Mesenchymal stem cell (in vitro differentiated cells and primary cell): ENCODE data around the gene RAP1GAP.

Source experiments
- DNase-seq: peaks from one replicate; pipeline ENCODE4 v3.0.0-alpha.2; 2013
- H2AFZ ChIP-seq: one replicate; pipeline ENCODE4 v1.6.1; 2013; ENCODE audit warnings: low read depth, mild to moderate bottlenecking, control low read depth, inconsistent platforms, low read length, moderate library complexity
- H2AK5ac ChIP-seq: 2 replicates; pipeline ENCODE4 v1.6.1; 2013; ENCODE audit warnings: low read length, moderate library complexity, mild to moderate bottlenecking, inconsistent platforms; ENCODE audit not compliant: severe bottlenecking
- H2BK120ac ChIP-seq: one replicate; pipeline ENCODE4 v1.6.1; 2013; ENCODE audit warnings: low read depth, mild to moderate bottlenecking, inconsistent platforms, low read length, moderate library complexity
- H2BK12ac ChIP-seq, 2 experiments: one replicate each; pipeline ENCODE4 v1.6.1; 2013; ENCODE audit warnings: inconsistent platforms in 2 of 2, low read length in 2 of 2, mild to moderate bottlenecking in 2 of 2, moderate library complexity in 2 of 2, control low read depth in 1 of 2
- H2BK15ac ChIP-seq: one replicate; pipeline ENCODE4 v1.6.1; 2013; ENCODE audit warnings: mild to moderate bottlenecking, low read depth, inconsistent platforms; ENCODE audit not compliant: poor library complexity, severe bottlenecking
- H2BK5ac ChIP-seq: 2 replicates; pipeline ENCODE4 v1.6.1; 2013; ENCODE audit warnings: low read depth, mild to moderate bottlenecking, low read length, control low read depth, inconsistent platforms; ENCODE audit not compliant: poor library complexity, severe bottlenecking
- H3K14ac ChIP-seq, 2 experiments: one replicate each; pipeline ENCODE4 v1.6.1; 2013; ENCODE audit warnings: inconsistent platforms in 2 of 2, low read length in 2 of 2, control low read depth in 1 of 2, mild to moderate bottlenecking in 1 of 2, moderate library complexity in 1 of 2
- H3K18ac ChIP-seq, 2 experiments: one replicate each; pipeline ENCODE4 v1.6.1; 2013; ENCODE audit warnings: inconsistent platforms in 2 of 2, low read length in 2 of 2, control low read depth in 1 of 2, low read depth in 1 of 2, mild to moderate bottlenecking in 1 of 2
- H3K23ac ChIP-seq, 2 experiments: one replicate each; pipeline ENCODE4 v1.6.1; 2013; ENCODE audit warnings: inconsistent platforms in 2 of 2, low read length in 2 of 2, mild to moderate bottlenecking in 2 of 2, moderate library complexity in 2 of 2, control low read depth in 1 of 2
- H3K27ac ChIP-seq: 2 replicates; pipeline ENCODE4 v1.5.1; 2013; ENCODE audit warnings: mild to moderate bottlenecking, moderate library complexity, low read length, control low read depth, inconsistent platforms; ENCODE audit not compliant: poor library complexity, severe bottlenecking
- H3K27me3 ChIP-seq, 2 experiments: 2 replicates each; pipeline versions ENCODE4 v1.6.1 to v1.7.0; 2013; ENCODE audit warnings: low read length in 2 of 2, mild to moderate bottlenecking in 2 of 2, moderate library complexity in 2 of 2, control low read depth in 1 of 2, inconsistent platforms in 1 of 2; ENCODE audit not compliant: control insufficient read depth in 1 of 2, insufficient read depth in 1 of 2
- H3K36me3 ChIP-seq, 2 experiments: 2 replicates each; pipeline versions ENCODE4 v1.6.1 to v1.7.0; 2013; ENCODE audit warnings: low read length in 2 of 2, control low read depth in 1 of 2, inconsistent platforms in 1 of 2, low read depth in 1 of 2, mild to moderate bottlenecking in 1 of 2; ENCODE audit not compliant: insufficient read depth in 2 of 2, control insufficient read depth in 1 of 2
- H3K4ac ChIP-seq, 2 experiments: one replicate each; pipeline ENCODE4 v1.6.1; 2013; ENCODE audit warnings: inconsistent platforms in 2 of 2, low read length in 2 of 2, mild to moderate bottlenecking in 2 of 2, moderate library complexity in 2 of 2, control low read depth in 1 of 2, low read depth in 1 of 2
- H3K4me1 ChIP-seq: 2 replicates; pipeline ENCODE4 v1.6.1; 2013; ENCODE audit warnings: low read depth, low read length, control low read depth; ENCODE audit not compliant: control insufficient read depth, insufficient read depth
- H3K4me2 ChIP-seq: 2 replicates; pipeline ENCODE4 v1.6.1; 2013; ENCODE audit warnings: low read length, mild to moderate bottlenecking, inconsistent platforms; ENCODE audit not compliant: poor library complexity, severe bottlenecking
- H3K4me3 ChIP-seq, 2 experiments: 2 replicates each; pipeline versions ENCODE4 v1.5.1 to v1.7.0; 2013; ENCODE audit warnings: low read length in 2 of 2, mild to moderate bottlenecking in 2 of 2, control low read depth in 1 of 2, low read depth in 1 of 2; ENCODE audit not compliant: insufficient read depth in 1 of 2
- H3K79me1 ChIP-seq: replicated peaks from 2 replicates; pipeline ENCODE4 v1.6.1; 2013; ENCODE audit warnings: mild to moderate bottlenecking, control low read depth, low read length, inconsistent platforms; ENCODE audit not compliant: poor library complexity, severe bottlenecking
- H3K9ac ChIP-seq: 2 replicates; pipeline ENCODE4 v1.7.0; 2013; ENCODE audit warnings: mild to moderate bottlenecking, low read length, moderate library complexity
- H3K9me3 ChIP-seq: 2 replicates; pipeline ENCODE4 v1.7.0; 2013; ENCODE audit warnings: mild to moderate bottlenecking, low read length; ENCODE audit not compliant: control insufficient read depth
- H4K8ac ChIP-seq: one replicate; pipeline ENCODE4 v1.6.1; 2013; ENCODE audit warnings: inconsistent platforms, mild to moderate bottlenecking, low read length, moderate library complexity
- H4K91ac ChIP-seq: one replicate; pipeline ENCODE4 v1.6.1; 2013; ENCODE audit warnings: mild to moderate bottlenecking, low read length, inconsistent platforms
- WGBS: methylation state at CpG from one replicate; pipeline ENCODE4 v1.1.7; 2013; ENCODE audit warnings: mixed read lengths; 5-methylcytosine and 5-hydroxymethylcytosine counted together

RAP1GAP gene

DNA sequence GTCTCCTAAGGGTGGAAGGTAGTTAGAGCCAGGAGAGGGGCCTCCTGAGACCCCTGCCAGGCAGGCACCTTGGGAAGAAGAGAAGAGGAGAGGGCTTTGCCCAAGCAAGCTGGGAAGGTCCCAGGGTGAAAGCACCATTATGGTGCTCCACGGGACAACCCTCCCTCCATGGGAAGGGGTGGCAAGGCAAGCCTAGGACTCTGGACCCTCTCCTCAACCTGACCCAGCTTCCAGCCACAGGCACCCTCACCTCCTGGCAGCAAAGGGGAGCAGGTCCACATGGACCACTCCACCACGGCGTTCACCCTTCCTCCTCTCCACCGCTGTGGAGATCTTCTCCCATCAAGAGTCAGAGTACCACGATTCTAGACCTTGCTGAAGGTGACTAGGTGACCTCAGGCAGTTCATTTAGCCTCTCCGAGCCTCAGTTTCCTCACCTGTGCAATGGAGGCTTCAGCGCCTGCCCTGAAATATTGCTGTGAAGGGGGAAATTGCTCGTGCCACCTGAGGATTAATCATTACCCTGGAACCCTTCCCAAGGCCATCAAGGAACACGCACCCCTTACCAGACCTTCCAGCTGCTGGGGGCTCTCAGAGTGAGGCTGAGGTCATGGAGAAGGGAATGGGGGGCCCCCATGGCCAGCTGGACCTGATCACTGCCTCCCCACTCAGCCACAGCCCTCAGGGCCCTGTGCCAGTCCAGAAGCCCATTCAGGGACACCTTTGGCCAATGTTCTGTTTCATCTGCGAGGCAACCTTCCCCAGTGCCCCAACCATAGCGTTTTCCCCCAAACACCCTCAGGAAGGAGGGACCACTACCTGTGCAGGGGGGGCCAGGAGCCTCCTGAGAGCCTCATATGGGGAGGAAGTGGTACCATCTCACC is 1.6 kb downstream of the RAP1GAP start:
- Histone ChIP-seq H3K36me3 (no peaks in the 10 kb centered on the region), H3K4me2 (no peak overlapping the region)
- WGBS, result 94% methylated on average over 10 of the region's 11 CpGs

DNA sequence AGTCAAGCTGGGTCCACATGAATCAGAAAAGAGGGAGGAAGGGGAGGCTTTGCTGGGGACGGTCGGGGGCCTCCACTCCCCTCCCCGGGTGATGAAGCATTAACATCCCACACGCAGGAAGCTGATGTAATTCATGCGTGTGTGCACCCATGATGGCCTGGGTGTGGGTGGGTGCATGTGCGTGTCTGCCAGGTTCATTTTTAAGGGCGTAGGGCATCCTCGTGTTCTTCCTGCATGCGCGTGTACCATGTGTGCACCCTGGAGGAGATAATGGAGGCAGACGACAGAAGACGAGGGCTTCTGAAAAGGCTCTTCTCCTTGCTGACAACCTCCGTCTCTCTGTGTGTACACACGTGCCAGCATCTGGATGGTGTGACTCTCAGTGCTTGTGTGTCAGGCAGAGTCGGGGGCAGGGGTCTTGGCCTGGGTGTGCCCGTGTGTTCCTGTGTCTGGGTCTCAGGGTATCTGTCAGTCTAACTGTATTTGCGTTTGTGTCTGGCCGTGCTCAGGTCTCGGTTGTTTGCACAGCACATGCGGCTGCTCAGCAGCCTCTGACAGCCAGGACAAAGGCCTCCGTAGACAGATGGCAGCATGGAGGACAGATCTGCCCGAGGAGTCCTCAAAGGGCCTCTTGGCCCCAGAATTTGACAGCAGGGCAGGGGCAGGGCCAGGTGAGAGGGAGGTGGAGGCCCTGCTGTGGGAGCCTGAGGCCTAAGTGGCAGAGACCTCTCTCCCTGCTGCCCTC is 2.4 kb downstream of the RAP1GAP start:
- H3K4me1 ChIP-seq, result peaks cover 18% of the 10 kb centered on the region
- H3K4ac ChIP-seq, result no peak overlapping the region
- no peak overlapping the region for H2BK120ac ChIP-seq
- H3K27ac ChIP-seq, result no peak overlapping the region
- H3K9me3 ChIP-seq, result no peaks in the 10 kb centered on the region
- 75% methylated on average over 22 of the region's 22 CpGs for WGBS
- H4K91ac ChIP-seq, result no peak overlapping the region
- no peaks in the 10 kb centered on the region for H3K36me3 ChIP-seq
- no peak overlapping the region for H3K14ac ChIP-seq
- no peak overlapping the region for H3K4me2 ChIP-seq
- H2AK5ac ChIP-seq, result no peak overlapping the region
- H3K27me3 ChIP-seq, result peaks cover 72 to 92% of the 10 kb centered on the region in 2 experiments
- H3K9ac ChIP-seq, result peak overlapping the region; percentile 12
- H2BK5ac ChIP-seq, result no peak overlapping the region
- H2BK15ac ChIP-seq, result no peak overlapping the region
- H2BK12ac ChIP-seq, result no peak overlapping the region
- no peak overlapping the region for H3K23ac ChIP-seq
- no peak overlapping the region for H3K4me3 ChIP-seq
- H3K79me1 ChIP-seq, result no peaks in the 10 kb centered on the region
- DNase-seq, result no peak
- no peak overlapping the region for H3K18ac ChIP-seq
- H2AFZ ChIP-seq, result no peak overlapping the region
- no peak overlapping the region for H4K8ac ChIP-seq

More for the DNA sequence above, 1.6 kb downstream of the RAP1GAP start:
- no peak for DNase-seq
- H3K27ac ChIP-seq, result no peak overlapping the region
- no peak overlapping the region for H3K18ac ChIP-seq
- H4K8ac ChIP-seq, result no peak overlapping the region
- H2BK15ac ChIP-seq, result no peak overlapping the region
- no peak overlapping the region for H2BK120ac ChIP-seq
- H2BK5ac ChIP-seq, result no peak overlapping the region
- no peaks in the 10 kb centered on the region for H3K79me1 ChIP-seq
- H2BK12ac ChIP-seq, result no peak overlapping the region
- H2AK5ac ChIP-seq, result no peak overlapping the region
- H3K4me1 ChIP-seq, result peaks cover 24% of the 10 kb centered on the region
- H2AFZ ChIP-seq, result no peak overlapping the region
- H3K27me3 ChIP-seq, result peaks cover 64 to 92% of the 10 kb centered on the region in 2 experiments
- no peak overlapping the region for H3K4ac ChIP-seq
- peak overlapping the region in 1 of 2 experiments; percentile 14 for H3K23ac ChIP-seq
- H3K9ac ChIP-seq, result no peak overlapping the region
- H3K9me3 ChIP-seq, result no peaks in the 10 kb centered on the region
- H4K91ac ChIP-seq, result no peak overlapping the region
- no peak overlapping the region for H3K14ac ChIP-seq
- no peak overlapping the region for H3K4me3 ChIP-seq

DNA sequence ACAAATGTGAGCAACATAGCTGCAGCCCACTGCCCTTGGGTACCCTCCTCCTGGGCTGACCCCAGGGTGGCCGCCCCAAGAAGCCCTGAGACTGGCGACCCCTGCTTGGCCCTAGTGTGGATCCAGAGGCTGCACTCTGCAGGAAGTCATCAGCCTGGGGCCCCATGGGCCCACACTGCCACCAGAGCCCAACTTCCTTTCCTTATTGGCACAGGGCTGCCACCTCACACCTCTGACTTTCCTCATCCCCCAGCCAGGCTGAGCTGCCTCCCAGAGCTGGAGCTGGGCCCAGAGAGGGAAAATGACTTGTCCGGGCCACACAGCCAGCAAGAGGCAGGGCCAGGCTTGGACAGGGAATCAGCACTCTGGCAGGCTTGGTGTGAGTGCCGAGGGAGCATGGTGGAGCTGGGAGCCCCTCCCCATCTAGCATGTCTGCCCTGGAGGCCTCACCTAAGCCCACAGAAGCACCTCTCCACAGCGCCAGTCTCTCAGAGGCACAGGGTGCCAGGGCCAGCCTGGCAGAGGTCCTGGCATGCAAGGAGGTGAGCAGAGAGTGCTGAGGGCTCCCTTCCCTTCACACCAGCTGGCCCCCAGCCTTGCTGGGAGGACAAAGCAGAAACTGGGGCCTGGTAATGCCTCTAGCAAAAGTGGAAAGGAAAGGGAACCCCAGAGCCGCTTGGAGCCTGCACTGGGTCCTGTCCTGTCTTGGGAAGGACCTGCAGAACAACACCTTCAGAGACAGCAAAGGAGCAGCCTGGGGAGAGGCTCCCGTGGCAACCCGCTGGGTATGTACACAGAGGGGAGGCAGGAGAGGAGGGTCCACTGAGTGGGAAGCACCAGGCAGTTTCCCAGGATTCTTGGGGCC is 3.2 kb downstream of the RAP1GAP start:
- 87% methylated on average over 8 of the region's 8 CpGs for WGBS

More for the DNA sequence above, 3.2 kb downstream of the RAP1GAP start:
- H3K14ac ChIP-seq, result no peak overlapping the region
- H2BK120ac ChIP-seq, result no peak overlapping the region
- no peak overlapping the region for H2AFZ ChIP-seq
- H3K9ac ChIP-seq, result peak overlapping the region; percentile 12
- H2BK12ac ChIP-seq, result no peak overlapping the region
- no peak overlapping the region for H4K91ac ChIP-seq
- no peak overlapping the region for H3K23ac ChIP-seq
- no peak overlapping the region for H2BK15ac ChIP-seq
- no peak overlapping the region for H3K27ac ChIP-seq
- no peak overlapping the region for H3K4me2 ChIP-seq
- no peak overlapping the region for H3K4ac ChIP-seq
- H3K4me1 ChIP-seq, result peaks cover 18% of the 10 kb centered on the region
- H3K4me3 ChIP-seq, result no peak overlapping the region
- H4K8ac ChIP-seq, result no peak overlapping the region
- H3K27me3 ChIP-seq, result peaks cover 79 to 94% of the 10 kb centered on the region in 2 experiments
- no peak for DNase-seq
- no peak overlapping the region for H3K18ac ChIP-seq
- no peaks in the 10 kb centered on the region for H3K79me1 ChIP-seq
- no peaks in the 10 kb centered on the region for H3K36me3 ChIP-seq
- H2AK5ac ChIP-seq, result no peak overlapping the region
- no peak overlapping the region for H2BK5ac ChIP-seq
- H3K9me3 ChIP-seq, result no peaks in the 10 kb centered on the region
